ENCODE results near the gene COL6A2.

The COL6A2 gene

DNA sequence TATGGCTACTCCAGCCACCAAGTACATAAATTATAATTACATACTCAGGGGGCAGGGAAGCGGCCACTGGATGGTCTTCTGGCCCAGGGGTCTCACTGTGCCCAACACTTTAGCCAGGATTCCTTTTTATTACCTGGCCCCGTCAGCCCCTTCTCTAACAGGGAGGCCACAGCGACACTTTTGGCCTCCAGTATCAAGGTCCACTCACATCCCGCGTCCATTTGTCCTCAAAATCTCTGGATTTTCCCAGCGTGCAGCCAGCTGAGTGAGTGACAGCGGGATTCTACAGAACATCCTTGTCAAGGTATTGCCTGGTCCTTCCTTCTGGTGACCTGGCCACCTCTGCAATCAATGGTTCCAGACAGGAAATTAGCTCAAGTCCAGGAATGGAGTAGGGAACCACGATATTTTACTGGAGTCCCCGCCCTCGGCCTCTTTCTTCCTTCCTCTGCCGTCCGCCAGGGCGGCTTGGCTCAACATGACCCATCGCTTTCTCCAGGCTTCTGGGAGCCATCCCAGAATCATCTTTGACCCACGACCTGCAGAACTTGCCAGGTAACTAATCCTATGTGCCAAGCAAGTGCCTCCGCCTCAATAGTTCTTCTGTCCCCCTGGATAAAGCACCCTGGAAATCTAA is 2.7 kb upstream of the COL6A2 start:
- TF ChIP-seq, protein P1, sequence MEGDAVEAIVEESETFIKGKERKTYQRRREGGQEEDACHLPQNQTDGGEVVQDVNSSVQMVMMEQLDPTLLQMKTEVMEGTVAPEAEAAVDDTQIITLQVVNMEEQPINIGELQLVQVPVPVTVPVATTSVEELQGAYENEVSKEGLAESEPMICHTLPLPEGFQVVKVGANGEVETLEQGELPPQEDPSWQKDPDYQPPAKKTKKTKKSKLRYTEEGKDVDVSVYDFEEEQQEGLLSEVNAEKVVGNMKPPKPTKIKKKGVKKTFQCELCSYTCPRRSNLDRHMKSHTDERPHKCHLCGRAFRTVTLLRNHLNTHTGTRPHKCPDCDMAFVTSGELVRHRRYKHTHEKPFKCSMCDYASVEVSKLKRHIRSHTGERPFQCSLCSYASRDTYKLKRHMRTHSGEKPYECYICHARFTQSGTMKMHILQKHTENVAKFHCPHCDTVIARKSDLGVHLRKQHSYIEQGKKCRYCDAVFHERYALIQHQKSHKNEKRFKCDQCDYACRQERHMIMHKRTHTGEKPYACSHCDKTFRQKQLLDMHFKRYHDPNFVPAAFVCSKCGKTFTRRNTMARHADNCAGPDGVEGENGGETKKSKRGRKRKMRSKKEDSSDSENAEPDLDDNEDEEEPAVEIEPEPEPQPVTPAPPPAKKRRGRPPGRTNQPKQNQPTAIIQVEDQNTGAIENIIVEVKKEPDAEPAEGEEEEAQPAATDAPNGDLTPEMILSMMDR (IDR thresholded peaks at IDR 0.05; ENCODE audit: control extremely low read depth, extremely low read depth, low read depth, missing control alignments): no peak
- no peak for DNase-seq (ENCODE audit: extremely low spot score)
- CTCF ChIA-PET: no interaction called here
- POLR2A ChIA-PET: no interaction called here

DNA sequence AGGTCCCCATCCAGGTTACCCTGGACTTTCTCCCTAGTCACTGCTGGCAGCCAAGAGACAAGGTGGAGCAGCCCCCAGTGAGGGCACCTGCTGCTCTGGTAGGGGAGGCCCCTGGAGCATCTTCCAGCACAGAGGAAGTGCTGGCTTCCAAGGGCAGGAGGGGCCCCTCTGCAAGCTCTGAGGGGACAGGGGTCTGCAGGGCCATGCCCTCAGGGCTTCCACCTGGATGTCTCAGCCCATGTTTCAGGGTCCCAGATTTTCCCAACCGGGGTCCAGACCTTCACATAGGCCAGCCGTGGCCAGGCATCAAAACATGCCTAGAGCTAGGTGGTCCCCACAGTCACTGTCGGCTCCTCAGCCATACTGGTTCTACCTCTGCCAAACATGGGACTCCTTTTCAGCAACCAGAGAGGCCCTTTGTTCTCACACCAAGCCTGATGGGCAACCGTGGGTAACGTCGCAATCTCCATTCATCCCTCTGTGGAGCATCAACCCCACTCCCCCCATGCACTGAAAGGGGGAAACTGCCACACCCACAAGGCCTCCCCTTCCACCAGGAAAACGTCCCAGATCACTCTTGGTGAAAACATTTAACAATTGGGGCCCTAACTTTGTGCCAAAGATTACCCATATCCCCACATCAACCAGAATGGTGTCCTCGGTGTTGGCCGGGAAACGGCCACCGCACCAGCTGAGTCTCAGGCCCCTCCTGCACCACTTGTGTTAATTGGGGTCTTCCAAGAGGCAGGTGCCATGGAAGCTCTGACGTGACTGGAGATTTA is 1.9 kb upstream of the COL6A2 start:
- POLR2A ChIA-PET: no interaction called here
- DNase-seq (ENCODE audit: extremely low spot score): peak; percentile 14
- TF ChIP-seq, protein P1 (IDR thresholded peaks at IDR 0.05; ENCODE audit: control extremely low read depth, extremely low read depth, low read depth, missing control alignments): no peak
- CTCF ChIA-PET: no interaction called here

DNA sequence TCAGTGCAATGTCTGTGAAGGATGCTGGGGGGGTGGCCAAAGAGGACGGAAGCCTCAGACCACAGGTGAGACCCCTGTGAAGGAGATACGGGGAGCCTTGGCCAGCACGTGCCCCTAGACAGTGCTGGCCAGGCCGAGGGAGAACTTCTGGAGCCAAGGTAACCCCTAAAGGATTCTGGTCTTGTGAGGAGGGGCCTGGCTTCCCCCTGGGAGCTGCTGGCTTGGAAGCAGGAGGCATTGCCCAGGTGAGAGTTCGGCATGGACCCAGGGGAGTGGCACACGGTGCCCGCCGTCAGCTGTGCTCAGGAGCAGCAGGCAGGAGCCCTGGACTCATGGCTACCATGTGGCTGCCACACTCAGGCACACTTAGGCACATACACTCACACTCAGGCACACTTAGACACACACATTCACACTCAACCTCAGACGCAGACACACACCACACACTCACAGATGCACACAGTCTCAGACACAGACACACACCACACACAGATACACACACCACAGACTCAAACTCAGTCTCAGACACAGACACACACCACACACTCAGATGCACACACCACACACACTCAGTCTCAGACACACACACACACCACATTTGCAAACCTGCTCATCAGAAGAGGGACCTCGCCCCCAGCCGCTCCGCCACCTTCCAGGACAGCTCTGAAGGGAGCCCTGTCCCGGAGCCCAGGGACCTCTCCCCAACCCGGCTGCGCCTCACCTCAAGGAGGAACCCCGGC is 1.1 kb upstream of the COL6A2 start:
- TF ChIP-seq, protein P1 (IDR thresholded peaks at IDR 0.05; ENCODE audit: control extremely low read depth, extremely low read depth, low read depth, missing control alignments): no peak
- DNase-seq (ENCODE audit: extremely low spot score): peak; percentile 18
- POLR2A ChIA-PET: no interaction called here
- CTCF ChIA-PET: no interaction called here

DNA sequence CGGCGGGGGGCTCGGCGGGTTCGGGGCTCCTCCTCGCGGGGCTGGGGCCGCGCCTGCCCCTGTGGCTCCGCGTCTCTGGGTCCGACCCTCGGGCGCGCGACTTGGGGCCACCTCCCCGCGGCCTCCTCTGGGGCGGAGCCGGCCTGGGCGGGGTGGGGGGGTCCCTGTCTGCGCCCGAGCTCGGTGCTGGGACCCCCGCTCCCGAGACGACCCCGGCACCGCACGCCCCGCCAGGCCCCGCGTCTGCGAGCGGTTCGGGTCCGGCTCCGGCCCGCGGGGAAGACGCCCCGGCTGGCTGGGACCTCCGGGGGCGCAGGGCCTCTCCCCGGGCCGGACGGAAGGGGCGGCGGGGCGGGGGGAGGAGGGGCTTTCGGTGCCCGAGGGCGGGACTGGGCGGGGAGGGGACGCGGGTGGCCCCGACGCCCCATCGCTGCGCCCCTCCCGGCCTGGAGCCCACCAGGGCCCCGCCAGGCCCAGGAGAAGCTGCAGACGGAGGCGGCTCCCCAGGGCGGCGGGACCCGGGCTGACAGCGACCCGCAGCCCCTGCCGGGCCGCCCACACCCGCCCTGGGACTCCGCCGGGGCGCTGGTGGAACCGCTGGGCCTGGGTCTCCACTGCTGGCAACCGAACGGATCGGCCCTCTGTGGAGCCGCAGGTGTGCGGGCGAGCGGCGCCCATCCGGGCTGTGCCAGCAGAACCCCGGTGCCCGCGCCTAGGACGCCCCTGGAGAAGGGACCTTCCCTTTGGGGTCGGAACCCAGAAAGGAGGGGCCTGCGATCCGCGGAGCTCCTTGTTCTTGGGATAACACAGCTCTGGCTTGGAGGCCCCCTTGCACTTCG is 610 bp downstream of the COL6A2 start:
- POLR2A ChIA-PET: no interaction called here
- CTCF ChIA-PET: interaction anchor here (1.2 kb wide), 1 partner anchor 9 kb away, joined by 3 read pairs; no protein-coding TSS in a partner anchor
- peak; percentile 17 for DNase-seq (ENCODE audit: extremely low spot score)
- TF ChIP-seq, protein P1 (IDR thresholded peaks at IDR 0.05; ENCODE audit: control extremely low read depth, extremely low read depth, low read depth, missing control alignments): no peak

DNA sequence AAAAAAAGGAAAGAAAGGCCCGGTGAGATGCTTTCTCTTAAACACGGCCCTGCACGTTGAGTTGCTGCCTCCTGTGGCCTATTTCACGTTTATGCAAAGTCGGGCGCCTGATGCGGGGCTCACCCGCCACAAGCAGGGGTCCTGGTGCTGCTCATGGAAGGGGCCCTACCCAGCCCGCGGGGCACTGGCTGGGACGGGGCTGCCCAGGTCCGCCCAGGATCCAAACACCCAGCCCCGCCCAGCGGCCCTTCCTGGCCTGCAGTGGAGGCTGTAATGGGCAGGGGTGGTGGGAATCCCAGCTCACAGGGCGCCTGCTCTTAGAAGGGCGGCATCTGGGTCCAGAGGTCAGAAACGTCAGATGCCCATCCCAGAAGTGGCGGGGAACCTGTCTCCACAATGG is 1.6 kb downstream of the COL6A2 start:
- DNase-seq (ENCODE audit: extremely low spot score): no peak
- ChIA-PET CTCF (interaction anchor here (1.2 kb wide), 1 partner anchor 10 kb away, joined by 3 read pairs; no protein-coding TSS in a partner anchor), POLR2A (no interaction called here)
- TF ChIP-seq, protein P1 (IDR thresholded peaks at IDR 0.05; ENCODE audit: control extremely low read depth, extremely low read depth, low read depth, missing control alignments): no peak

- no peak for DNase-seq (ENCODE audit: extremely low spot score)
- CTCF ChIA-PET: no interaction called here
- POLR2A ChIA-PET: no interaction called here
- TF ChIP-seq, protein P1 (IDR thresholded peaks at IDR 0.05; ENCODE audit: control extremely low read depth, extremely low read depth, low read depth, missing control alignments): no peak
These were observed 2.1 kb downstream of the COL6A2 start for GRCh38 chr21:46100020-46100419.

Measured in GM10248 (cell line).